Nephron (organoid): Measurements from ENCODE around the gene ASB6.

ENCODE experiments used
- H3K27ac Mint-ChIP-seq, 3 experiments: 2 replicates each; pipeline ENCODE4 v1.8.0; 2020; ENCODE audit warnings: mixed read lengths in 3 of 3, mild to moderate bottlenecking in 2 of 3, moderate library complexity in 1 of 3
- H3K27me3 Mint-ChIP-seq: 2 replicates; pipeline ENCODE4 v1.8.0; 2021; ENCODE audit warnings: low read depth, mild to moderate bottlenecking, moderate library complexity, mixed read lengths
- H3K36me3 Mint-ChIP-seq: 2 replicates; pipeline ENCODE4 v1.8.0; 2020; ENCODE audit warnings: low read depth, mixed read lengths
- H3K4me1 Mint-ChIP-seq: 2 replicates; pipeline ENCODE4 v1.8.0; 2020; ENCODE audit warnings: mixed read lengths
- H3K4me3 Mint-ChIP-seq, 3 experiments: 2 replicates each; pipeline ENCODE4 v1.8.0; 2020; ENCODE audit warnings: mild to moderate bottlenecking in 3 of 3, mixed read lengths in 3 of 3, moderate library complexity in 2 of 3
- H3K9me3 Mint-ChIP-seq: 2 replicates; pipeline ENCODE4 v1.8.0; 2020; ENCODE audit warnings: mixed read lengths
- TF ChIP-seq, protein P1 (sequence below), 3 experiments: fragments of 200-600 bp; sonication (generic); IDR thresholded peaks; one replicate each; pipeline ENCODE4 v1.5.0; 2021; ENCODE audit warnings: antibody characterized with exemption in 3 of 3; ENCODE audit not compliant: unreplicated experiment in 3 of 3

The ASB6 gene

DNA sequence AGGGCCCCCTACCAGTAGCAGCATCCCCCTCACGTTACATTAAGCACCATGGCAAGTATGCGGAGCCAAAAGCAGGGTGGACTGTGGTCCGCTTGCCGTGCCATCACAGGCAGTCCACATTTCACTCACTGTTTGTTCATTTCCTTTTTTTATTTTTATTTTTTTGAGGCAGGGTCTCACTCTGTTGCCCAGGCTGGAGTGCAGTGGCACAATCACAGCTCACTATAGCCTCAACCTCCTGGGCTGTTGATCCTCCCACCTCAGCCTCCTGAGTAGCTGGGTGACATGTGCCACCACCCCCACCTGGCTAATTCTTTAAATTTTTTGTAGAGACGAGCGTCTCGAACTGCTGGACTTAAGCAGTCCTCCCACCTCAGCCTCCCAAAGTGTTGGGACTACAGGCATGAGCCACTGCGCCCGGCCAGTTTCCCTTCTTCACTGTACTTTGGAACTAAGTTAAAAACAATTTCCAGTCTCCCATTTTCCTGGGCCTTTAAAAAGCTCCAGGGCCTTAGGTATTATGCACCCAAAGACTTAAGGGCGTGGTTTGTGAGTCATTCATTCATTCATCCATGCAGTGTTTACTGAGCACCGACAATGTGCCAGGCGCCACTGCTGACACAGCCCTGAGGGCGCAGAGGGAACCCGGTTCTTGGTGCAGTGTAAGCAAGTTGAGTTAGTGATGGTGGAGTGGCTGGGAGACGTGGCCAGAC lies 43.4 kb upstream of the ASB6 start:
- no peak overlapping the region for H3K27ac Mint-ChIP-seq
- peaks cover 43% of the 10 kb centered on the region for H3K27me3 Mint-ChIP-seq
- H3K4me3 Mint-ChIP-seq, result no peak overlapping the region
- H3K36me3 Mint-ChIP-seq, result no peaks in the 10 kb centered on the region
- TF ChIP-seq, protein P1, sequence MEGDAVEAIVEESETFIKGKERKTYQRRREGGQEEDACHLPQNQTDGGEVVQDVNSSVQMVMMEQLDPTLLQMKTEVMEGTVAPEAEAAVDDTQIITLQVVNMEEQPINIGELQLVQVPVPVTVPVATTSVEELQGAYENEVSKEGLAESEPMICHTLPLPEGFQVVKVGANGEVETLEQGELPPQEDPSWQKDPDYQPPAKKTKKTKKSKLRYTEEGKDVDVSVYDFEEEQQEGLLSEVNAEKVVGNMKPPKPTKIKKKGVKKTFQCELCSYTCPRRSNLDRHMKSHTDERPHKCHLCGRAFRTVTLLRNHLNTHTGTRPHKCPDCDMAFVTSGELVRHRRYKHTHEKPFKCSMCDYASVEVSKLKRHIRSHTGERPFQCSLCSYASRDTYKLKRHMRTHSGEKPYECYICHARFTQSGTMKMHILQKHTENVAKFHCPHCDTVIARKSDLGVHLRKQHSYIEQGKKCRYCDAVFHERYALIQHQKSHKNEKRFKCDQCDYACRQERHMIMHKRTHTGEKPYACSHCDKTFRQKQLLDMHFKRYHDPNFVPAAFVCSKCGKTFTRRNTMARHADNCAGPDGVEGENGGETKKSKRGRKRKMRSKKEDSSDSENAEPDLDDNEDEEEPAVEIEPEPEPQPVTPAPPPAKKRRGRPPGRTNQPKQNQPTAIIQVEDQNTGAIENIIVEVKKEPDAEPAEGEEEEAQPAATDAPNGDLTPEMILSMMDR (IDR thresholded peaks at IDR 0.05; ENCODE audit: unreplicated experiment in 3 of 3), result no peak
- H3K9me3 Mint-ChIP-seq, result no peaks in the 10 kb centered on the region
- no peaks in the 10 kb centered on the region for H3K4me1 Mint-ChIP-seq

DNA sequence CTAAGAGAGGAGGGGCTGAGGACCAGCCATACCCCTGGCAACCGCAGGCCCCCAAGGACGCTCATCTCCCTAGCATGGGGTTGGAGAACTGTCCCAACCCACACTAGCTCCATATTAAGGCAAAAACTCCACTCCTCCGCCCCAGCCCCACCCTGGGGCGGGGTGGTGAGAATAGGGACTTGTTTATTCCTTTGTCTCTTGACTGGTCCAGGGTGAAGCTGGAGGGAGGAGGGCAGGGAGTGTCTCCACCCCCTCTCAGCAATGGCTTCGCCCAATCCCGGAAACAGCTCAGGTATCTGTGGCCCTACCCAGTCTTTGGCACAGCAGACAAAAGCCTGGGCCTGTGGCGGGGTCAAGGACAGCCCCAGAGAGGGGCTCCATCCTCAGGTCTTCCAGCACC lies 40.4 kb upstream of the ASB6 start:
- Mint-ChIP-seq H3K36me3 (no peaks in the 10 kb centered on the region), H3K27me3 (peaks cover 51% of the 10 kb centered on the region), H3K27ac (no peak overlapping the region), H3K9me3 (no peaks in the 10 kb centered on the region), H3K4me1 (peaks cover 10% of the 10 kb centered on the region), H3K4me3 (no peak overlapping the region)
- TF ChIP-seq, protein P1 (IDR thresholded peaks at IDR 0.05; ENCODE audit: unreplicated experiment in 3 of 3), result no peak

DNA sequence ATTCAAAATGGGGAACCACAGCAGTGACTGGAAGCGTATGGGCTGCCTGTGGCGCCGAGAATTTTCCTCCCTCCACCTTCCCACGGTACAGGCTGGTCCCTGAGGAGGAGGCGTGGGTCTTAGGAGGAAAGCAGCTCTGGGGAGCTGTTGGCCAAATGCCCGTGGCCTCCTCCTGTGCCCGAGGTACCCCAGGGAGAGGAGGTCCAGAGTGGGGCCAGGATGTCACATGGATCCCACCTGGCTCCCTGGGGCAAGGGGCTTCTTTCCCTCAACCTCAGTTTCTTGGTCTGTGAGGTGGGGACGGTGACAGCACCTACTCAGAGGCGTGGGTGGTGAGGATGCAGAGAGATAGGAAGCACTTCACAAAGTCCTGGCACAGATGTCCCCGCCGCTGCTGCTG lies 40.0 kb upstream of the ASB6 start:
- H3K4me1 Mint-ChIP-seq, result peaks cover 13% of the 10 kb centered on the region
- peaks cover 51% of the 10 kb centered on the region for H3K27me3 Mint-ChIP-seq
- TF ChIP-seq, protein P1 (IDR thresholded peaks at IDR 0.05; ENCODE audit: unreplicated experiment in 3 of 3), result no peak
- no peaks in the 10 kb centered on the region for H3K9me3 Mint-ChIP-seq
- no peak overlapping the region for H3K27ac Mint-ChIP-seq
- no peaks in the 10 kb centered on the region for H3K36me3 Mint-ChIP-seq
- H3K4me3 Mint-ChIP-seq, result no peak overlapping the region

DNA sequence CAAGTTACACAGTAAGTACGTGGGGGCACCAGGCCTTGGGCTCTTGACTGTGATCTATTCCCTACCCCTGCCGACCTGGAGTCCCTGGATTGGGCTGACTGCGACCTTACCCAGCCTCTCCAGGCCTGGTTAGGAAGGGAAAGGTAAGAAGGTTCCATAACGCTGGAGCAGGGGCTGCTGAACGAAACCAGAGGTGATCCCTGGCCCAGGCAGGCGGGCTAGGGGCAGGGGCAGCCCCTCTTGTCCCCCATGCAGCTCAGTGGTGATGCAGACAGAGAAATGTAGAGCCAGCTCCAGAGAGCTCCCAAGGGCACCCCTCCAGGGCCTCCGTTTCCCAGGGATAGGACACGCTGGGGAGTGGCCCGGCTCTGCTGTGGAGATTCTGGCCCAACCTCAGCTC lies 37.6 kb upstream of the ASB6 start:
- no peak overlapping the region for H3K4me3 Mint-ChIP-seq
- peaks cover 53% of the 10 kb centered on the region for H3K27me3 Mint-ChIP-seq
- H3K27ac Mint-ChIP-seq, result no peak overlapping the region
- TF ChIP-seq, protein P1 (IDR thresholded peaks at IDR 0.05; ENCODE audit: unreplicated experiment in 3 of 3), result no peak
- no peaks in the 10 kb centered on the region for H3K36me3 Mint-ChIP-seq
- no peaks in the 10 kb centered on the region for H3K9me3 Mint-ChIP-seq
- peaks cover 26% of the 10 kb centered on the region for H3K4me1 Mint-ChIP-seq

DNA sequence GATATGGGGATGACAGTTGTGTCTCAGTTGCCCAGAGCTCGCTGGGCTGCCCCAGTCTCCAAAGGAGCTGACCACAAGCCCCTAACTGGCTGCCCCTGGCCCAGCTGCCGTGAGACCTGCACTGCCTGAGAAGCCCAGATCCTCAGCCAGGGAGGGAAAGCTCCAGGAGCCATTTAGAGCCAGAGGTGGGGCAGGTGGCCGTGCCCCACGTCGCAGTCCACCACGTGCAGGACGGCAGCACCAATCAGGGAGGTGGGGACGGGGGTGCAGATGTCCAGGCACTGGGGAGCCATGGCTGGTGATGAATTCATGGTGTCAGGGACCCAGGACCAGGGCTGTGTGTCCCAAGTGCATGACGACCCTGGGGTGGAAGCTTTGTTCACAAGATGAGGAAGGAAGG lies 36.9 kb upstream of the ASB6 start:
- Mint-ChIP-seq H3K9me3 (no peaks in the 10 kb centered on the region), H3K4me1 (peaks cover 33% of the 10 kb centered on the region), H3K27me3 (peaks cover 60% of the 10 kb centered on the region), H3K36me3 (no peaks in the 10 kb centered on the region), H3K4me3 (no peak overlapping the region), H3K27ac (peak overlapping the region in 1 of 3 experiments; percentile 37)
- TF ChIP-seq, protein P1 (IDR thresholded peaks at IDR 0.05; ENCODE audit: unreplicated experiment in 3 of 3), result no peak

DNA sequence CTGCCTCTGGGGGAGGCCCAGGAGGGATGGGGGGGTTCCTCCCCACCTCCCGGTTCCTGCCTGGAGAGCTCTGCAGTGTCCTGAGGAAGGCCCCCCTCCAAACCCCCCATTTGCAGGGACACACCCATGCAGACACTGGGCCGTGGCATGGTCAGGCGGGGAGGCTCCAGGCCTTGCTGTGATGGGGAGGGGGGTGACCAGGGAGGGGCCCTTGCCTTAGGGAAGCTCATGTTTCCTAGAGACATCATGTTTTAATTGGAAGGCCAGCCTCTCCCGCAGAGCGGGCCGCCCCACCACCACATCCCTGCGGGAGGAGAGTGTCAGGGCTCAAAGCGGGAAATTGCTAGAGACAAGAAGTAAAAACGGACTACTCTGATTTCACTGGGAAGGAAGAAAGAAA lies 35.5 kb upstream of the ASB6 start:
- Mint-ChIP-seq H3K27me3 (peaks cover 63% of the 10 kb centered on the region), H3K27ac (peak overlapping the region; percentile 22 to 79 (median 37)), H3K4me1 (peaks cover 37% of the 10 kb centered on the region), H3K9me3 (no peaks in the 10 kb centered on the region), H3K36me3 (no peaks in the 10 kb centered on the region), H3K4me3 (peak overlapping the region in 2 of 3 experiments; percentile 49 to 72)
- TF ChIP-seq, protein P1 (IDR thresholded peaks at IDR 0.05; ENCODE audit: unreplicated experiment in 3 of 3), result no peak
